ACC112 (cell line): ENCODE data around the gene PLEKHJ1.

Experiments
- H2AFZ ChIP-seq: fragments of 200-600 bp; sonication (generic); one replicate; pipeline ENCODE4 v1.6.0; 2017; ENCODE audit warnings: antibody characterized with exemption, low read length; ENCODE audit not compliant: unreplicated experiment
- H3K27ac ChIP-seq: fragments of 200-600 bp; sonication (generic); 2 replicates; pipeline ENCODE4 v1.5.1; 2014; ENCODE audit warnings: low read depth, mild to moderate bottlenecking, antibody characterized with exemption, low read length, moderate library complexity
- H3K27me3 ChIP-seq: fragments of 200-600 bp; sonication (generic); 2 replicates; pipeline ENCODE4 v1.6.1; 2014; ENCODE audit warnings: mild to moderate bottlenecking, antibody characterized with exemption, low read length, moderate library complexity, mixed read lengths; ENCODE audit not compliant: insufficient read depth
- H3K36me3 ChIP-seq: fragments of 200-600 bp; sonication (generic); 2 replicates; pipeline ENCODE4 v1.6.1; 2016; ENCODE audit warnings: mild to moderate bottlenecking, antibody characterized with exemption, low read length, moderate library complexity, mixed read lengths; ENCODE audit not compliant: insufficient read depth
- H3K4me1 ChIP-seq: fragments of 200-600 bp; sonication (generic); one replicate; pipeline ENCODE4 v1.6.1; 2016; ENCODE audit warnings: low read length, mixed read lengths; ENCODE audit not compliant: insufficient read depth, unreplicated experiment, control insufficient read depth
- H3K4me3 ChIP-seq: fragments of 200-600 bp; sonication (generic); 2 replicates; pipeline ENCODE4 v1.5.1; 2014; ENCODE audit warnings: mild to moderate bottlenecking, low read depth, low read length
- H3K79me2 ChIP-seq: fragments of 200-600 bp; sonication (generic); one replicate; pipeline ENCODE4 v1.6.0; 2016; ENCODE audit warnings: low read length; ENCODE audit not compliant: control insufficient read depth, unreplicated experiment, insufficient read depth

Gene PLEKHJ1

GRCh38 chr19:2225415-2226050, 10.6 kb downstream of the PLEKHJ1 start:
- Histone ChIP-seq H3K79me2 (no peaks in the 10 kb centered on the region), H3K27me3 (no peaks in the 10 kb centered on the region), H3K4me1 (peaks cover 10% of the 10 kb centered on the region), H3K36me3 (no peaks in the 10 kb centered on the region; the same call in 1 of the 2 replicates), H2AFZ (no peak overlapping the region), H3K4me3 (no peak overlapping the region), H3K27ac (no peak overlapping the region)

- H2AFZ ChIP-seq = no peak overlapping the region
- H3K4me1 ChIP-seq = peaks cover 10% of the 10 kb centered on the region
- no peaks in the 10 kb centered on the region; the same call in 1 of the 2 replicates for H3K36me3 ChIP-seq
- no peak overlapping the region for H3K27ac ChIP-seq
- no peaks in the 10 kb centered on the region for H3K79me2 ChIP-seq
- H3K27me3 ChIP-seq = no peaks in the 10 kb centered on the region
- no peak overlapping the region for H3K4me3 ChIP-seq
Measured at GRCh38 chr19:2224754-2225349, 11.3 kb downstream of the PLEKHJ1 start.

- Histone ChIP-seq H3K36me3 (no peaks in the 10 kb centered on the region; the same call in 1 of the 2 replicates), H3K79me2 (no peaks in the 10 kb centered on the region), H3K4me3 (no peak overlapping the region), H2AFZ (no peak overlapping the region), H3K27ac (no peak overlapping the region), H3K27me3 (no peaks in the 10 kb centered on the region), H3K4me1 (peaks cover 10% of the 10 kb centered on the region)
Measured at GRCh38 chr19:2223959-2224358, 12.2 kb downstream of the PLEKHJ1 start.

- H3K36me3 ChIP-seq = no peaks in the 10 kb centered on the region; the same call in 1 of the 2 replicates
- H3K27me3 ChIP-seq = no peaks in the 10 kb centered on the region
- no peaks in the 10 kb centered on the region for H3K79me2 ChIP-seq
- H2AFZ ChIP-seq = no peak overlapping the region
- no peak overlapping the region for H3K27ac ChIP-seq
- H3K4me3 ChIP-seq = no peak overlapping the region
- peaks cover 10% of the 10 kb centered on the region for H3K4me1 ChIP-seq
Measured at GRCh38 chr19:2223391-2223790, 12.7 kb downstream of the PLEKHJ1 start.

- Histone ChIP-seq H3K36me3 (no peaks in the 10 kb centered on the region; the same call in 1 of the 2 replicates), H3K27ac (peak overlapping the region; percentile 58), H3K4me1 (peaks cover 10% of the 10 kb centered on the region)
Measured at GRCh38 chr19:2221918-2222317, 14.2 kb downstream of the PLEKHJ1 start.

GRCh38 chr19:2221250-2221831, 14.8 kb downstream of the PLEKHJ1 start:
- no peaks in the 10 kb centered on the region for H3K79me2 ChIP-seq
- peaks cover 10% of the 10 kb centered on the region for H3K4me1 ChIP-seq
- H3K27ac ChIP-seq = peak overlapping the region; percentile 58
- no peaks in the 10 kb centered on the region; the same call in 1 of the 2 replicates for H3K36me3 ChIP-seq
- no peak overlapping the region for H3K4me3 ChIP-seq
- no peaks in the 10 kb centered on the region for H3K27me3 ChIP-seq
- no peak overlapping the region for H2AFZ ChIP-seq

More at GRCh38 chr19:2221918-2222317, 14.2 kb downstream of the PLEKHJ1 start:
- Histone ChIP-seq H3K4me3 (no peak overlapping the region), H2AFZ (no peak overlapping the region), H3K79me2 (no peaks in the 10 kb centered on the region), H3K27me3 (no peaks in the 10 kb centered on the region)

GRCh38 chr19:2219726-2220125, 16.4 kb downstream of the PLEKHJ1 start:
- Histone ChIP-seq H3K27ac (no peak overlapping the region), H2AFZ (no peak overlapping the region), H3K79me2 (no peaks in the 10 kb centered on the region), H3K27me3 (no peaks in the 10 kb centered on the region), H3K36me3 (no peaks in the 10 kb centered on the region; the same call in 1 of the 2 replicates), H3K4me1 (peaks cover 10% of the 10 kb centered on the region), H3K4me3 (no peak overlapping the region)

GRCh38 chr19:2217591-2217990, 18.5 kb downstream of the PLEKHJ1 start:
- no peak overlapping the region for H2AFZ ChIP-seq
- no peaks in the 10 kb centered on the region for H3K36me3 ChIP-seq
- no peak overlapping the region for H3K27ac ChIP-seq
- no peak overlapping the region for H3K4me3 ChIP-seq
- peaks cover 10% of the 10 kb centered on the region for H3K4me1 ChIP-seq
- no peaks in the 10 kb centered on the region for H3K79me2 ChIP-seq
- no peaks in the 10 kb centered on the region for H3K27me3 ChIP-seq

- no peaks in the 10 kb centered on the region for H3K36me3 ChIP-seq
- H2AFZ ChIP-seq = no peak overlapping the region
- H3K79me2 ChIP-seq = no peaks in the 10 kb centered on the region
- H3K4me3 ChIP-seq = no peak overlapping the region
- no peak overlapping the region for H3K27ac ChIP-seq
- H3K4me1 ChIP-seq = peaks cover 6% of the 10 kb centered on the region
- H3K27me3 ChIP-seq = no peaks in the 10 kb centered on the region
Measured at GRCh38 chr19:2216361-2217225, 19.5 kb downstream of the PLEKHJ1 start.

GRCh38 chr19:2215281-2215751, 20.8 kb downstream of the PLEKHJ1 start:
- no peaks in the 10 kb centered on the region for H3K4me1 ChIP-seq
- H3K4me3 ChIP-seq = no peak overlapping the region
- H3K79me2 ChIP-seq = no peaks in the 10 kb centered on the region
- no peak overlapping the region for H2AFZ ChIP-seq
- H3K36me3 ChIP-seq = no peaks in the 10 kb centered on the region
- no peak overlapping the region for H3K27ac ChIP-seq
- H3K27me3 ChIP-seq = no peaks in the 10 kb centered on the region
